HEK293 (cell line): ENCODE results near the gene MYBBP1A.

ENCODE experiments used
- AEBP2 ChIP-seq: fragments of 450-650 bp; formaldehyde crosslinking; IDR thresholded peaks from 2 replicates; pipeline ENCODE4 v1.5.1; 2016; ENCODE audit warnings: missing biosample characterization, missing genetic modification characterization, borderline replicate concordance
- BCL6B ChIP-seq: fragments of 450-650 bp; formaldehyde crosslinking; IDR thresholded peaks from 2 replicates; pipeline ENCODE4 v1.5.1; 2017; ENCODE audit warnings: missing biosample characterization, missing genetic modification characterization
- GLI4 ChIP-seq: fragments of 450-650 bp; formaldehyde crosslinking; IDR thresholded peaks from 2 replicates; pipeline ENCODE4 v1.5.1; 2016; ENCODE audit warnings: missing biosample characterization, missing genetic modification characterization
- MZF1 ChIP-seq: fragments of 450-650 bp; formaldehyde crosslinking; IDR thresholded peaks from 2 replicates; pipeline ENCODE4 v1.5.1; 2017; ENCODE audit warnings: missing biosample characterization, missing genetic modification characterization, borderline replicate concordance
- PRDM10 ChIP-seq: fragments of 450-650 bp; formaldehyde crosslinking; IDR thresholded peaks from 2 replicates; pipeline ENCODE4 v1.5.1; 2016; ENCODE audit warnings: missing biosample characterization, missing genetic modification characterization
- SCRT1 ChIP-seq: fragments of 450-650 bp; formaldehyde crosslinking; IDR thresholded peaks from 2 replicates; pipeline ENCODE4 v1.5.1; 2016; ENCODE audit warnings: missing biosample characterization, missing genetic modification characterization, borderline replicate concordance
- ZBTB20 ChIP-seq: fragments of 450-650 bp; formaldehyde crosslinking; IDR thresholded peaks from 2 replicates; pipeline ENCODE4 v1.5.1; 2016; ENCODE audit warnings: missing biosample characterization, missing genetic modification characterization
- ZBTB6 ChIP-seq: fragments of 450-650 bp; formaldehyde crosslinking; IDR thresholded peaks from 2 replicates; pipeline ENCODE4 v1.5.1; 2017; ENCODE audit warnings: missing biosample characterization, missing genetic modification characterization
- ZNF16 ChIP-seq: fragments of 450-650 bp; formaldehyde crosslinking; IDR thresholded peaks from 2 replicates; pipeline ENCODE4 v1.5.1; 2016; ENCODE audit warnings: low read depth, missing biosample characterization, missing genetic modification characterization
- ZNF18 ChIP-seq: fragments of 450-650 bp; formaldehyde crosslinking; IDR thresholded peaks from 2 replicates; pipeline ENCODE4 v1.5.1; 2016; ENCODE audit warnings: missing biosample characterization, missing genetic modification characterization
- ZNF214 ChIP-seq: fragments of 450-650 bp; formaldehyde crosslinking; IDR thresholded peaks from 2 replicates; pipeline ENCODE4 v1.5.1; 2017; ENCODE audit warnings: missing biosample characterization, mild to moderate bottlenecking, missing genetic modification characterization, borderline replicate concordance
- ZNF221 ChIP-seq: fragments of 450-650 bp; formaldehyde crosslinking; IDR thresholded peaks from 2 replicates; pipeline ENCODE4 v1.5.1; 2017; ENCODE audit warnings: missing biosample characterization, missing genetic modification characterization, borderline replicate concordance
- ZNF23 ChIP-seq: fragments of 450-650 bp; formaldehyde crosslinking; IDR thresholded peaks from 2 replicates; pipeline ENCODE4 v1.5.1; 2016; ENCODE audit warnings: missing biosample characterization, missing genetic modification characterization, borderline replicate concordance
- ZNF280D ChIP-seq: fragments of 450-650 bp; formaldehyde crosslinking; IDR thresholded peaks from 2 replicates; pipeline ENCODE4 v1.5.1; 2016; ENCODE audit warnings: missing biosample characterization, missing genetic modification characterization
- ZNF292 ChIP-seq: fragments of 450-650 bp; formaldehyde crosslinking; IDR thresholded peaks from 2 replicates; pipeline ENCODE4 v1.5.1; 2016; ENCODE audit warnings: low read depth, missing biosample characterization, missing genetic modification characterization, borderline replicate concordance
- ZNF311 ChIP-seq: fragments of 450-650 bp; formaldehyde crosslinking; IDR thresholded peaks from 2 replicates; pipeline ENCODE4 v1.5.1; 2017; ENCODE audit warnings: missing biosample characterization, missing genetic modification characterization, borderline replicate concordance
- ZNF391 ChIP-seq: fragments of 450-650 bp; formaldehyde crosslinking; IDR thresholded peaks from 2 replicates; pipeline ENCODE4 v1.5.1; 2016; ENCODE audit warnings: low read depth, missing biosample characterization, missing genetic modification characterization, borderline replicate concordance
- ZNF449 ChIP-seq: fragments of 450-650 bp; formaldehyde crosslinking; IDR thresholded peaks from 2 replicates; pipeline ENCODE4 v1.5.1; 2017; ENCODE audit warnings: missing biosample characterization, mild to moderate bottlenecking, missing genetic modification characterization, moderate library complexity
- ZNF488 ChIP-seq: fragments of 450-650 bp; formaldehyde crosslinking; IDR thresholded peaks from 2 replicates; pipeline ENCODE4 v1.5.1; 2016; ENCODE audit warnings: missing biosample characterization, missing genetic modification characterization
- ZNF561 ChIP-seq: fragments of 450-650 bp; IDR thresholded peaks from 2 replicates; pipeline ENCODE4 v1.5.1; 2018; ENCODE audit warnings: missing biosample characterization, missing genetic modification characterization, borderline replicate concordance
- ZNF571 ChIP-seq: fragments of 450-650 bp; formaldehyde crosslinking; IDR thresholded peaks from 2 replicates; pipeline ENCODE4 v1.5.0; 2017; ENCODE audit warnings: missing biosample characterization, missing genetic modification characterization
- ZNF843 ChIP-seq: fragments of 450-650 bp; formaldehyde crosslinking; IDR thresholded peaks from 2 replicates; pipeline ENCODE4 v1.5.1; 2016; ENCODE audit warnings: missing biosample characterization, missing genetic modification characterization
- ZSCAN23 ChIP-seq: fragments of 450-650 bp; formaldehyde crosslinking; IDR thresholded peaks from 2 replicates; pipeline ENCODE4 v1.5.1; 2016; ENCODE audit warnings: missing biosample characterization, missing genetic modification characterization

Gene MYBBP1A

GRCh38 chr17:4554997-4555799, at the start of gene MYBBP1A (continued):
- TF ChIP-seq ZBTB6 (no peak), ZNF449 (no peak), ZNF221 (no peak), ZNF214 (tag by site-specific recombination) (no peak), ZNF23 (tag by site-specific recombination) (no peak), GLI4 (tag by site-specific recombination) (no peak), ZNF391 (tag by site-specific recombination) (no peak), PRDM10 (tag by site-specific recombination) (no peak), BCL6B (tag by site-specific recombination) (no peak), SCRT1 (tag by site-specific recombination) (no peak), ZNF488 (no peak), ZBTB20 (tag by site-specific recombination) (no peak; the same call in 1 of the 2 replicates), ZNF843 (no peak), AEBP2 (tag by site-specific recombination) (no peak), ZNF16 (tag by site-specific recombination) (no peak), ZNF561 (tag by site-specific recombination) (peak; percentile 63; the same call in 1 of the 2 replicates), ZNF292 (tag by site-specific recombination) (no peak), ZNF571 (tag by site-specific recombination) (no peak), ZNF280D (tag by site-specific recombination) (no peak), MZF1 (no peak), ZNF18 (tag by site-specific recombination) (peak; percentile 67; the same call in 1 of the 2 replicates), ZNF311 (tag by site-specific recombination) (no peak), ZSCAN23 (no peak)
